Left lung (tissue), 10 donors: ENCODE results near the gene ARAP3. TPM values are rescaled to one million over a fixed set of nuclear protein-coding genes. Genes with fewer than 3 reads are reported as not detected.

Source experiments
- ATAC-seq: fragments of 200-7000 bp; cut with Tn5 transposase; one replicate; pipeline ENCODE4 v1.9.1; 2020; ENCODE audit warnings: moderate library complexity
- DNase-seq, 4 donors: peaks; one replicate each; pipeline ENCODE4 v3.0.0-alpha.2; 2013 to 2020
- H3K27ac ChIP-seq, 2 donors: fragments of 200-600 bp; sonication (generic) in 1 of 2; one replicate each; pipeline versions ENCODE4 v1.5.0 to v1.8.0; 2020 to 2021
- H3K27me3 ChIP-seq, 2 donors: fragments of 200-600 bp; sonication (generic) in 1 of 2; one replicate each; pipeline versions ENCODE4 v1.5.0 to v1.8.0; 2020 to 2021
- H3K36me3 ChIP-seq, 2 donors: fragments of 200-600 bp; sonication (generic) in 1 of 2; one replicate each; pipeline versions ENCODE4 v1.5.0 to v1.8.0; 2020 to 2021
- H3K4me1 ChIP-seq, 2 donors: fragments of 200-600 bp; one replicate each; pipeline ENCODE4 v1.8.0; 2021
- H3K4me3 ChIP-seq, 2 donors: fragments of 200-600 bp; sonication (generic) in 1 of 2; one replicate each; pipeline versions ENCODE4 v1.5.0 to v1.8.0; 2020 to 2021; ENCODE audit warnings: mild to moderate bottlenecking in 1 of 2
- H3K9me3 ChIP-seq, 2 donors: fragments of 200-600 bp; sonication (generic) in 1 of 2; one replicate each; pipeline versions ENCODE4 v1.5.0 to v1.8.0; 2020 to 2021
- CTCF ChIP-seq, 2 donors: fragments of 200-600 bp; sonication (generic) in 1 of 2; IDR thresholded peaks; one replicate each; pipeline versions ENCODE4 v1.5.0 to v1.8.0; 2021; ENCODE audit warnings: antibody characterized with exemption in 2 of 2
- intact Hi-C, 2 donors: fragments of 100-400 bp; cut with DNase I; formaldehyde crosslinking; loops; one replicate each; pipeline versions ENCODE4 v1.11.2 to v1.14.2; 2022
- polyA plus RNA-seq, 6 donors: library from polyadenylated mRNA; unstranded; fragments of 120-200 nt; gene quantifications; one replicate each; pipeline ENCODE4 v1.2.1, GENCODE V29; 2013; ENCODE audit not compliant: insufficient read length in 6 of 6
- total RNA-seq, 2 donors: library from RNA; stranded (reverse); fragmentation: NEBNext Ultra II Directional; extraction: Animal tissue kit (Norgen Biotek cat#: 25700); gene quantifications; one replicate each; pipeline ENCODE4 v1.2.1, GENCODE V29; 2021
- donor health status: DM: no; HTN: yes; CAD: no.
- donor health status: DM: no; HTN: no; CAD: no.

ARAP3 gene
- total and polyA plus RNA-seq, 8 donors, result 20.5 to 53.9 (median 41.3) TPM

DNA sequence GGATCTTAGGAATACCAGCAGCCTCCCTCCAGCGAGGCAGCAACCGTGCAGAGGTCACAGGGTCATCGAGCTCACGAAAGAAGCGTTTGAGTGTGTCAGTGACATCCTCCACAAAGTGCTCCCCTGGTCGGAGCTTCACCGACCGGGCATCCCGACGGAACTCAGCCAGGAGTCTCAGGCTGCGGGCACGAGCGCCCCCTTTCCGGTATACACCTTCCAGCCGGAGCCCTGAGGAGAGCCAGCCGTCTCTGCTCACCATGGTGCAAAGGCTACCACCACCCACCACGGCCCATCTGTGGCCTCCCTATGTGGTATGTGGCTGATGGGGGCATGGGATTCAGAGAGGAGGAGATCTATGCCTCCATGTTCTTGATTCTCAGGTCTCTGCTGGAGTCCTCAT lies 20.0 kb downstream of the ARAP3 start:
- H3K4me1 ChIP-seq, result peaks cover 3 to 9% of the 10 kb centered on the region in 2 donors
- H3K27me3 ChIP-seq, result no peaks in the 10 kb centered on the region
- DNase-seq (no peak), ATAC-seq (no peak)
- no peak overlapping the region for H3K4me3 ChIP-seq
- H3K36me3 ChIP-seq, result peaks cover 0 to 67% of the 10 kb centered on the region in 2 donors
- no peak overlapping the region for H3K27ac ChIP-seq
- H3K9me3 ChIP-seq, result no peaks in the 10 kb centered on the region
- TF ChIP-seq CTCF (IDR thresholded peaks at IDR 0.05), result no peak
- intact Hi-C loops, result no loop called here

DNA sequence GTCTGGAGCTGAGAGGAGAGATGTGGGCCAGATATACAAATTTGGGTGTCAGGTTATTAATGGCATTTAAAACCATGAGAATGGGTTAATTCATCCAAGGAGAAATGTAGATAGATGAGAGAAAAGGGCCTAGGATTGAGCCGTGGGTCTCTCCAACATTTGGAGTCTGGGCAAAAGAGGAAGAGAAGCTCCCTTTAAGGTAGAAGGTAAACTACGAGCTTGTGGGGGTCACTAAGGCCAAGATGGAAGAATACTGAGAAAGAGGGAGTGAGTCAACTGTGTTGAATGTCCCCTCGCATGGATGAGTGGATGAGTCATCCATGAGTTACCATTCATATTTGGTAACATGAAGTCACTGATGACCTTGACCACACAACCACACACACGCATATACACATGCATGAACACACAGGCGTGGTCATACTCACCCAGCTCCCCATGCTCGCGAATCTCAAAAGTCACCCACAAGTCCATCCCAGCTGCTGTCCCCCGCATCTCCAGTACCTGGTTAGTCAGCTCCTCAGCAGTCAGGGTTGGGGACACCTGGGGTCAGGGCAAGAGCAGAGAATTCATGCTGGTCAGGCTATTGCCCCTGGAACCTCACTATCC lies 24.0 kb downstream of the ARAP3 start:
- no peak for TF ChIP-seq CTCF (IDR thresholded peaks at IDR 0.05)
- Histone ChIP-seq H3K9me3 (no peaks in the 10 kb centered on the region), H3K4me1 (no peaks in the 10 kb centered on the region), H3K27ac (no peak overlapping the region), H3K27me3 (no peaks in the 10 kb centered on the region), H3K36me3 (peaks cover 0 to 84% of the 10 kb centered on the region in 2 donors), H3K4me3 (no peak overlapping the region)
- ATAC-seq (no peak), DNase-seq (no peak)
- intact Hi-C loops, result no loop called here

DNA sequence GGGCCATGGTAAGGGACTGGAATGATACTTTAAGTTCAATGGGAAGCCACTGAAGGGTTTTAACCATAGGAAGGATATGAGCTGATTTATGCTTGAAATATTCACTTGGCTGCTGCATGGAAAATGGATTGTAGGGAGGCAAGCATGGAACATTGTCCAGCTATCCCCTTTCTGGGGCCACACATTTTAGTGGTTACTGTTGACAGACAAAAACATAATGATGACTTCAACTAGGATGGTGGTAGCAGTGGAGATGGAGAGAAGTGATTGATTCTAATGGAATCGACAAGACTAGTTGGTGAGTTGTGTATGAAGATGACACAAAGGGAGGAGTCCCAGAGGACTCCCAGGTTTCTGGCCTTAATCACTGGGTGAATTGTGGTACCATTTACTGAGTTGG lies 24.6 kb downstream of the ARAP3 start:
- Histone ChIP-seq H3K27me3 (no peaks in the 10 kb centered on the region), H3K27ac (no peak overlapping the region), H3K36me3 (peaks cover 0 to 79% of the 10 kb centered on the region in 2 donors), H3K9me3 (no peaks in the 10 kb centered on the region), H3K4me1 (no peaks in the 10 kb centered on the region), H3K4me3 (no peak overlapping the region)
- TF ChIP-seq CTCF (IDR thresholded peaks at IDR 0.05), result no peak
- intact Hi-C loops, result no loop called here
- DNase-seq (no peak), ATAC-seq (no peak)

DNA sequence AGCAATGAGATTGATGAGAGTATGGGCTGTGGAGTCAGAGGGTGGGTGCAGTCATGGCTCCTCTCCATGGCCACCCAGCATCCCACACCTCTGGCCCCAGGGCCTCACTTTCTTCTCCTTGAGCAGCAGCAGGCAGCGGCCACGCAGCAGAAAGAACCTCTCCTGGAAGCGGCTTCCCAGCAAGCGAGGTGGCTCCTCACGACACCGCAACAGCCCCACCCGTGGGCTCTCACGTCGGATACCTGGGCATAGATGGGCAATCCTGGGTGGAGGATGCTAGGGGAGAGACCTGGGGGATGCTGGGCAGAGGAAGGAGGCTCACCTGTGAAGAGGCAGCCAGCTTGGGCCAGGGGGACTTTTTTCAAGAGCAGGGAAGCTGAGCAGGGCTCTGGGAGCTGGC lies 25.6 kb downstream of the ARAP3 start:
- no peak for TF ChIP-seq CTCF (IDR thresholded peaks at IDR 0.05)
- Histone ChIP-seq H3K27ac (no peak overlapping the region), H3K27me3 (no peaks in the 10 kb centered on the region), H3K9me3 (no peaks in the 10 kb centered on the region), H3K4me3 (no peak overlapping the region), H3K36me3 (peaks cover 0 to 69% of the 10 kb centered on the region in 2 donors), H3K4me1 (peaks cover 0 to 9% of the 10 kb centered on the region in 2 donors)
- intact Hi-C loops, result no loop called here
- ATAC-seq, result no peak
- DNase-seq, result no peak

- H3K9me3 ChIP-seq, result no peaks in the 10 kb centered on the region
- no peak for ATAC-seq
These were observed 27.0 kb downstream of the ARAP3 start for GRCh38 chr5:141655020-141655419.

More at GRCh38 chr5:141655020-141655419, 27.0 kb downstream of the ARAP3 start:
- Histone ChIP-seq H3K4me1 (peaks cover 0 to 21% of the 10 kb centered on the region in 2 donors), H3K27me3 (no peaks in the 10 kb centered on the region), H3K36me3 (peaks cover 0 to 66% of the 10 kb centered on the region in 2 donors), H3K27ac (no peak overlapping the region), H3K4me3 (no peak overlapping the region)
- intact Hi-C loops, result no loop called here
- no peak for DNase-seq
- no peak for TF ChIP-seq CTCF (IDR thresholded peaks at IDR 0.05)
